ENCODE results near the gene MGMT. TPM values are rescaled to one million over a fixed set of nuclear protein-coding genes. Genes with fewer than 3 reads are reported as not detected.
A peak's percentile ranks its signal among the peaks of the same experiment; 100 is the strongest.

Gene MGMT
- total RNA-seq, 3 donors from 2014 or later = 34.1 to 57.8 (median 46.7) TPM

DNA sequence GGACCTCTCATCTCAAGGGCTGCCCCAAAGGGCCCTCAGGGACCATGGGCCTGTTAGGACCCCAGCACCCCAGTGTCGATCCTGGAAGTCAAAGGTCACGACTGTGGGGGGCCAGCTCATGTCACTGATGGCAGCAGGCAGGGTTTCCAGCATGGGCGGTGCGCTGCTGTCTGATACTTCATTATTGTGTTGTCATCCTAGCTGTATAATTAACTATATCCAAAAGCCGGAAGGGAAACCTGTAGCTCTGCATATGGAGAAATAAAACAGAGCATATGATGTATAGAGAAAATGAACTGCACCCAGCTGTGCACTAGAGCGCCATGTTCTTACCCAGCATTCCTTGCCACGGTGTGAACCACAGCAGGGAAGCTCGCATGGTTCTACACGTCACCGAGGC is 300.7 kb downstream of the MGMT start:
- intact Hi-C loops (cut with DNase I; ENCODE audit: low total_unique reads) = no loop called here
- H3K27ac ChIP-seq = no peak overlapping the region
- DNase-seq (ENCODE audit: low spot score in 2 of 2) = no peak
- no peaks in the 10 kb centered on the region for H3K36me3 ChIP-seq
- H3K4me1 ChIP-seq = no peaks in the 10 kb centered on the region
- no peaks in the 10 kb centered on the region for H3K27me3 ChIP-seq
- no peak overlapping the region for H3K4me3 ChIP-seq
- no peaks in the 10 kb centered on the region for H3K9me3 ChIP-seq
- TF ChIP-seq POLR2A (IDR thresholded peaks at IDR 0.05) = no peak
- TF ChIP-seq, protein P1, sequence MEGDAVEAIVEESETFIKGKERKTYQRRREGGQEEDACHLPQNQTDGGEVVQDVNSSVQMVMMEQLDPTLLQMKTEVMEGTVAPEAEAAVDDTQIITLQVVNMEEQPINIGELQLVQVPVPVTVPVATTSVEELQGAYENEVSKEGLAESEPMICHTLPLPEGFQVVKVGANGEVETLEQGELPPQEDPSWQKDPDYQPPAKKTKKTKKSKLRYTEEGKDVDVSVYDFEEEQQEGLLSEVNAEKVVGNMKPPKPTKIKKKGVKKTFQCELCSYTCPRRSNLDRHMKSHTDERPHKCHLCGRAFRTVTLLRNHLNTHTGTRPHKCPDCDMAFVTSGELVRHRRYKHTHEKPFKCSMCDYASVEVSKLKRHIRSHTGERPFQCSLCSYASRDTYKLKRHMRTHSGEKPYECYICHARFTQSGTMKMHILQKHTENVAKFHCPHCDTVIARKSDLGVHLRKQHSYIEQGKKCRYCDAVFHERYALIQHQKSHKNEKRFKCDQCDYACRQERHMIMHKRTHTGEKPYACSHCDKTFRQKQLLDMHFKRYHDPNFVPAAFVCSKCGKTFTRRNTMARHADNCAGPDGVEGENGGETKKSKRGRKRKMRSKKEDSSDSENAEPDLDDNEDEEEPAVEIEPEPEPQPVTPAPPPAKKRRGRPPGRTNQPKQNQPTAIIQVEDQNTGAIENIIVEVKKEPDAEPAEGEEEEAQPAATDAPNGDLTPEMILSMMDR (IDR thresholded peaks at IDR 0.05) = no peak
- no peak for TF ChIP-seq POLR2AphosphoS5 (IDR thresholded peaks at IDR 0.05)

DNA sequence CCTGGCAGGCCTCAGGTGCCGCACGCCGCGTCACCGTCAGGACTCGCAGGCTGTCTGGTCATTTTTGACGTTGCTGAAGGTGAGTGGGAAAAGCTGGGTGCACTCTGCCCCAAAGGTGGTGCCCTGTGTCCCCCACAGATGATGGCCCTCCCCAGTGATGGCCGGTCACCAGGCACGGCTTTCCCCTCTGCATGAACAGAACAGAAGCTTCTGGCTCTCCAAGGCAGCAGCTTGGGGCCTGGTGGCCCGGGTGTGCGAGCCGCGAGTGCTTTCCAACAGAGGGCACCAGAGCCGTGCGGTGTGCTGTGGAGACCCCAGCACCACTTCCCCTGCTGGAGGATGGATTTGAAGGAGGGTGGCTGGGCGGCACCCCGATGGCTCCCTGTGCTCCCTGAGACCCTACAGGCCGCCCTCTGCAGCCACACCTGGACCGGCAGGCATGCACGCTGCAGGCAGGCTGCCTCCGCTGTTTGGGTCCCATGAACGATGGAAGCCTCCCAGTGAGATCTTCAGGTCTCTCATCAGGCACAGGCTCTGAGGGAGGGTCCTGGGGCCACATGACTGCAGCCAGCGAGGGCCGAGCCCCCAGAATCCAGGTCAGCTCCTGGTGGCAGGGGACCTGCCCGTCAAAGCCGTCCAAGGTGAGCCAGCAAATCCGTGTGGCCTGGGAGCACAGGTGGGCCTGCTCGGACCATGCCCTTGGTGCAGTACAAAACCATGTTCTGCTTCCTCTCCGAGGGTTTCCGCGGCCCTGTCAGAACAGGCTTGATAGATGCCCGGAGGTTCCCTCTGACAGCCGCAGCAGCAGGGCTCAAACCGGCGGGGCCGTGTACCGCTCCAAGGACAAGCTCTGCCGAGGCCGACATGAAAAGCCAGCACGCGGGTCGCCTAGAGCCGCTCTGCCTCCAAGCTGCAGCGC is 301.7 kb downstream of the MGMT start:
- Histone ChIP-seq H3K36me3 (no peaks in the 10 kb centered on the region), H3K27me3 (no peaks in the 10 kb centered on the region), H3K27ac (no peak overlapping the region), H3K9me3 (no peaks in the 10 kb centered on the region), H3K4me3 (no peak overlapping the region), H3K4me1 (no peaks in the 10 kb centered on the region)
- peak in 1 of 2 donors; percentile 14 for DNase-seq (ENCODE audit: low spot score in 2 of 2)
- no peak for TF ChIP-seq POLR2A (IDR thresholded peaks at IDR 0.05)
- intact Hi-C loops (cut with DNase I; ENCODE audit: low total_unique reads) = no loop called here

DNA sequence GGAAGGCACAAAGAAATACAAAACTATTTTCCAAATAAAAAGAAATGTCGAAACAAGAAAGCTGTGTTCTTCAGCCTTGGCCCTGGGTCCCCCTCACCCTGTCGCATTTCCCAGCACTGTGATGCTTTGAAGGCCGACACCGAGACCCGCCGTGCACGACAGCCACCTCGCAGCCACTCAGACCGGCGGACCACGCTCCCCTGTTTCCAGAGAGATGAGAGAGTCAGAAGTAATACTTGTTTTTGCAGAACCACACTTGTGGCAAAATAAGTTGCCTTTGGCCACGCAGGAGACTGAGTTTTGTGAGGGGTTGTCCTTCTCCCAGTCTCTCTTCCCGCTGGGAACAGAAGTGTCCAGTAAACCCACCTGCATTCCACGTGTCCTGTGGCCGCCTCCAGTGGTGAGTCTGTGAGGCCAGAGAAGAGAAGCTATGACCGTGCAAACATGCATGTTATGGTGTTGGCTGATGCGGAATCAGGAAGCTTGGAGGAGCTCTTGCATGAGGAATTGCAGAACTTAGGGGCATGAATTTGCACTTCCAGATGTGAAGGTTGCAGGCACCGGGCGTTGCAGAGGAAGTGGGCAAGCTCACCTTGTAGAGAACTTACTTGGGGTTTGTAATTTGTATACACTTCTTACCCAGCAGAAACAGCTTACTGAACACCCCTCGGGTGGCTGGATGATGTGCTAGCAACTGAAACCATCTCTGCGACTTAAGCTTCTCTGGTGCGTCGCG is 302.5 kb downstream of the MGMT start:
- intact Hi-C loops (cut with DNase I; ENCODE audit: low total_unique reads) = no loop called here
- DNase-seq (ENCODE audit: low spot score in 2 of 2) = no peak
- Histone ChIP-seq H3K36me3 (no peaks in the 10 kb centered on the region), H3K27ac (no peak overlapping the region), H3K4me3 (no peak overlapping the region), H3K9me3 (no peaks in the 10 kb centered on the region), H3K4me1 (no peaks in the 10 kb centered on the region), H3K27me3 (no peaks in the 10 kb centered on the region)
- TF ChIP-seq POLR2A (IDR thresholded peaks at IDR 0.05) = no peak
- TF ChIP-seq, protein P1 (IDR thresholded peaks at IDR 0.05) = no peak
- no peak for TF ChIP-seq POLR2AphosphoS5 (IDR thresholded peaks at IDR 0.05)

DNA sequence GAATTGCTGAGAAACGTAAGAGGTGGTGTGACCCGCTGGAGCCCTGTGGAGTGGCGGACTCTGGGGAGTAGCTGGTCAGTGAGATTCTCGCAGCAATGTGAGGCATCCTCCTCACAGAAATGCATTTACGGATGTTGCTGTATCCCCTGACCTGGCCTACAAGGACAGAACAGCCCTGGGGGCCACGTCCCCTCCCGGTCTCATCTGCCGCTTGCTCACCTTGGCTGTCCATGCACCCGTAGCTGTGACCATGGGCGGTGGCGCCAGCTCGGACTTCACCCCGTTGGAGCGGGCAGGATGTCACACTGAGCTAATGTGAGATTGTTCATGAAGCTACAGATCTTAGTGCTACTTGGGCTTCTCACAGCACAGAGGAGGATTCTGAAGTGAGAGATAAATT is 303.2 kb downstream of the MGMT start:
- H3K27me3 ChIP-seq = no peaks in the 10 kb centered on the region
- H3K36me3 ChIP-seq = no peaks in the 10 kb centered on the region
- intact Hi-C loops (cut with DNase I; ENCODE audit: low total_unique reads) = no loop called here
- H3K27ac ChIP-seq = no peak overlapping the region
- H3K9me3 ChIP-seq = no peaks in the 10 kb centered on the region
- DNase-seq (ENCODE audit: low spot score in 2 of 2) = no peak
- H3K4me1 ChIP-seq = no peaks in the 10 kb centered on the region
- no peak for TF ChIP-seq POLR2A (IDR thresholded peaks at IDR 0.05)
- TF ChIP-seq, protein P1 (IDR thresholded peaks at IDR 0.05) = no peak
- no peak for TF ChIP-seq POLR2AphosphoS5 (IDR thresholded peaks at IDR 0.05)
- H3K4me3 ChIP-seq = no peak overlapping the region

DNA sequence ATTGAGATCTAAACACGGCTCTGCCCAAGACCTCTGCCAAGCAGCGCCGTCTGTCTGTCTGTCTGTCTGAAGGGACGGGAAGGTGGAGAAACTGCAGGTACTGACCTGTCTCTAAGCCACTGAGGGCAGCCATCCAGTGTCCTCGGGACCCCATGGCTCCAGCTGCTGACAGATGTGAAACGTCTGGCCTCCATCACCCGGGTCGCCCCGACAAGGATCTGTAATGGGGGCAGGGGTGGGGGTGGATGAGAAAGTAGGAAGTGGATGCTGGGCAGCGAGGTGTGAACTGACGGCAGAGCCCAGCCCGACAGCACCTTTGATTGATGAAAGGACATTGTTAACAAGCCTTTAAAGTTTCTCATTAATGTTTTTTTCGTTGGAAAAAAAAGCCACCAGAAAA is 304.0 kb downstream of the MGMT start:
- Histone ChIP-seq H3K36me3 (no peaks in the 10 kb centered on the region), H3K27me3 (no peaks in the 10 kb centered on the region), H3K27ac (no peak overlapping the region), H3K9me3 (no peaks in the 10 kb centered on the region), H3K4me3 (no peak overlapping the region), H3K4me1 (no peaks in the 10 kb centered on the region)
- no peak for TF ChIP-seq POLR2A (IDR thresholded peaks at IDR 0.05)
- TF ChIP-seq, protein P1 (IDR thresholded peaks at IDR 0.05) = no peak
- no peak for TF ChIP-seq POLR2AphosphoS5 (IDR thresholded peaks at IDR 0.05)
- no peak for DNase-seq (ENCODE audit: low spot score in 2 of 2)
- intact Hi-C loops (cut with DNase I; ENCODE audit: low total_unique reads) = no loop called here
